ENCODE results near the gene RBM33.

The RBM33 gene

DNA sequence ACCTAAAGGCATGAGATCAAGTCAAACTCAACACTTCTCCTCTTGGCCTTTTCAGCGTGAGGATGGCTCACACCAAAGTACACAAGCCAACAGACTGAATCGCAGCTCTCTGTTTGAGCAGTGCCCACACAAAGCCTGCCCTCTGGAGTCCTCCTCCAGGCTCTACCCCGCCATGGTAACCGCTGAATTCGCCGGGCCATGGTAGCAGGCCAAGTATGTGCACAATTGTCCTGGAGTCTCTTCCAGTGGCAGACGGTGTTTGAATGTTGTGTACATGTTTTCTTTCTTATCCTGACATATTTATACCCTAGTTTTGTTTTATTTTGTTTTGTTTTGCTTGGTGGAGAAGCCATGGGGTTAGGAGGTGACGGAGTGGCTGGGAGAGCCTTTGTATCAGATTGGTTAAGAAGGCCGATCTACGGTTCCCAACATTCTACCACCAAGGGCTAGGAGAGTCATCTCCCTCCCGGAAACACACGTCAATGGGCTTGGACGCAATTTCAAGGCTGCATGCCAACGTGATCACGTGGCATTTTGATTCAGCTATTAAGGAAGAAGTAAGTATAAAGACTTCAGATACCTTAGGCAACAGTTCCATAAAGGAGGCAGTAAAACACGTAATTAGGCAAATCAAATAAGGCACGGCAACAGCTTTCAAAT is 179.9 kb downstream of the RBM33 start:
- no peak for TF ChIP-seq EP300 (IDR thresholded peaks at IDR 0.05; ENCODE audit: borderline replicate concordance)
- TF ChIP-seq, protein P1, sequence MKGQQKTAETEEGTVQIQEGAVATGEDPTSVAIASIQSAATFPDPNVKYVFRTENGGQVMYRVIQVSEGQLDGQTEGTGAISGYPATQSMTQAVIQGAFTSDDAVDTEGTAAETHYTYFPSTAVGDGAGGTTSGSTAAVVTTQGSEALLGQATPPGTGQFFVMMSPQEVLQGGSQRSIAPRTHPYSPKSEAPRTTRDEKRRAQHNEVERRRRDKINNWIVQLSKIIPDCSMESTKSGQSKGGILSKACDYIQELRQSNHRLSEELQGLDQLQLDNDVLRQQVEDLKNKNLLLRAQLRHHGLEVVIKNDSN (IDR thresholded peaks at IDR 0.05): 0 out of 2 replicates have a peak, but pooled peaks have one; percentile 24

DNA sequence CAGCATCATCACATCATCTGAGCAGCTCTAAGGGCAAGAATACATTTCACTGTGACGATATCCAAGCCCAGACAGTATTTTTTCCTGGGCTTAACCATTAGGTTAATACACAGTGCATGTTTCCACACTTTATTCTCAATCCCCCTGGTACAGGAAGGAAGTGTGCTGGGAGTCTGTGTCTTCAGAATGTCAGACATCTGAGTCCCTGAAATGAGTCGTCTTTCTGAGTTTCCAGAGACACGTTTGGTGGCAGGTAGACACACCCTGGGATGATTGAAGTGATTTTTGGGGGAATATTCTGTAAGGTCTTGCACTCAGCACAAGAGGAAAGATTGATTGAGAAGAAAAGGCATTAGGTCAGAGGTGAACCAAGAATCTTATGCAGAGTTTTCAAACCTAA is 180.9 kb downstream of the RBM33 start:
- TF ChIP-seq CREB1 (IDR thresholded peaks at IDR 0.05; ENCODE audit: low read depth) (no peak), TEAD4 (IDR thresholded peaks at IDR 0.05) (no peak), FOXM1 (IDR thresholded peaks at IDR 0.05; ENCODE audit: borderline replicate concordance, low read depth) (no peak), YY1 (IDR thresholded peaks at IDR 0.05; ENCODE audit: low read depth) (no peak), ZBTB7A (IDR thresholded peaks at IDR 0.05; ENCODE audit: low read depth) (no peak), NFIC (IDR thresholded peaks at IDR 0.05) (no peak), EGR1 (IDR thresholded peaks at IDR 0.05) (no peak)

DNA sequence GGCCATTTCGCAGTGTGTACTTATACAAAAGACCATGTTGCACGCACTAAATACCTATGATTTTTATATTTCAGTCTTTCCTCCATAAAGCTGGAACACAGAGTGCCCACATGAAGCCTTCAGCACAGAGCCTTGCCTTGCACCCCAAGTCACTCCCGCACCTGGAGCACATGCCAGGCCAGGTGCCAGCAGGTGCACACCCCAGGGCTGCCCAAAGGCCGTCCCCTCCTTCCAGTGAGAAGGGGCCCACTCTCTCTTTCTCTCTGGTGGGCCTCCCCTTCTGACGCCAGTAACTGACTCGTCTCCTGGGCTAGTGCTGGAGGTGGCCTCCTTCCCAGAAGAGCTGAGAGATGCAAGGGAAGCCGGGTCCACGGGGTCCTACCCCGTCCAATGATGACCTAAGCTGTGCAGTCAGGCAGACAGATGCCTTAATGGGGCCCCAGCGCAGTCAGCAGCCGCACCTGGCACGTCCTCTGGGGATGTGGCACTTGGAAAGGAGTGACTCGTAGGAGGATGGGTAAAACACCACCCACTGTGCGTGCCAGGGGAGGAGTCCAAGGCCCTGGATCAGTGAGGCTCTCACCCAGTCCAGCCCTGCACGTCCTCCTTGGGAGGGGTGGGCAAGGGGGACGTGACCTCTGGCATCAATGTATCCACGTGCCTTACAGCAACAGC is 185.5 kb downstream of the RBM33 start:
- TF ChIP-seq CREB1 (IDR thresholded peaks at IDR 0.05; ENCODE audit: low read depth) (no peak), TCF12 (IDR thresholded peaks at IDR 0.05; ENCODE audit: low read depth) (no peak)
